ENCODE measurements around the gene MOB3C. TPM values are rescaled to one million over a fixed set of nuclear protein-coding genes. Genes with fewer than 3 reads are reported as not detected.

The MOB3C gene
- total RNA-seq, 3 donors from 2014 or later = 10.5 to 14.5 (median 14.1) TPM

DNA sequence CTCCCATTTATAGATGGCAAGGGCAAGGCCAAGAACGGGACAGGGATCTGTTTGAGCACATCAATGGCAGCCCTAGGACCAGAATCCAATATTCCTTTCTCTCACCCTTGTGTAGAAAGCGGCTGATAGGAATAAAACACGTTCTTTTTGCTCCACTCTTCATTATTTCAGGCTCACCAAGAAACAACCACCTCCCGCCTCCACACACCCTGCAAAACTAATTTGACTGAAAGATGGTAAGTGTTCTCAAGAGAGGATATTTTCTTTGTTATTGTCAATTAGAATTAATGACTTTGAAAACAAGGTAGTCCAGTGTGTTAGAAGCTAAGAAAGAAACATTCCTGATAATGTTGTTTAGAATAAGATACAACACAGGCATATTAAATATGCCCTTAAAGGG is 53.3 kb downstream of the MOB3C start:
- no peak overlapping the region for H3K27ac ChIP-seq
- no peaks in the 10 kb centered on the region for H3K9me3 ChIP-seq
- H3K27me3 ChIP-seq = no peaks in the 10 kb centered on the region
- H3K4me1 ChIP-seq = no peaks in the 10 kb centered on the region
- intact Hi-C loops (cut with DNase I; ENCODE audit: low total_unique reads) = no loop called here
- H3K4me3 ChIP-seq = no peak overlapping the region
- H3K36me3 ChIP-seq = no peaks in the 10 kb centered on the region
- TF ChIP-seq POLR2AphosphoS5 (IDR thresholded peaks at IDR 0.05) (no peak), POLR2A (IDR thresholded peaks at IDR 0.05) (no peak)
- TF ChIP-seq, protein P1, sequence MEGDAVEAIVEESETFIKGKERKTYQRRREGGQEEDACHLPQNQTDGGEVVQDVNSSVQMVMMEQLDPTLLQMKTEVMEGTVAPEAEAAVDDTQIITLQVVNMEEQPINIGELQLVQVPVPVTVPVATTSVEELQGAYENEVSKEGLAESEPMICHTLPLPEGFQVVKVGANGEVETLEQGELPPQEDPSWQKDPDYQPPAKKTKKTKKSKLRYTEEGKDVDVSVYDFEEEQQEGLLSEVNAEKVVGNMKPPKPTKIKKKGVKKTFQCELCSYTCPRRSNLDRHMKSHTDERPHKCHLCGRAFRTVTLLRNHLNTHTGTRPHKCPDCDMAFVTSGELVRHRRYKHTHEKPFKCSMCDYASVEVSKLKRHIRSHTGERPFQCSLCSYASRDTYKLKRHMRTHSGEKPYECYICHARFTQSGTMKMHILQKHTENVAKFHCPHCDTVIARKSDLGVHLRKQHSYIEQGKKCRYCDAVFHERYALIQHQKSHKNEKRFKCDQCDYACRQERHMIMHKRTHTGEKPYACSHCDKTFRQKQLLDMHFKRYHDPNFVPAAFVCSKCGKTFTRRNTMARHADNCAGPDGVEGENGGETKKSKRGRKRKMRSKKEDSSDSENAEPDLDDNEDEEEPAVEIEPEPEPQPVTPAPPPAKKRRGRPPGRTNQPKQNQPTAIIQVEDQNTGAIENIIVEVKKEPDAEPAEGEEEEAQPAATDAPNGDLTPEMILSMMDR (IDR thresholded peaks at IDR 0.05) = no peak
- no peak for DNase-seq (ENCODE audit: low spot score in 2 of 2)

DNA sequence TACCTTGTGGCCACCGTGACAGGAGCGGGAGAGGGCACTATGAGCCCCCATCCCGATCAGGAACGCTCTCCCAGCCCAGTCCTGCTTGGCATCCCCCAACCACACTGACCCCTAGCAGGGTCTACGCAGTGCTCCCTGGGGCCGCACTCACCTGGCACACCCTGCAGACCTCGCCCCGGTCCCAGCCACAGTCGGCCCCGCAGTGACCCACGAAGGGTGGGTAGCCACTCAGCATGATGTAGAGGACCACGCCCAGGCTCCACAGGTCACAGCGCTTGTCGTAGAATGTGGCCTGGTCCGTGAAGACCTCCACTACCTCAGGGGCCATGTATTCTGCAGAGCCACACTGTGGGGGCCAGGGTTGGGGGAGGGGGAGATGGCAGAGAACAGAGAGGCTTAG is 54.1 kb downstream of the MOB3C start:
- H3K4me3 ChIP-seq = no peak overlapping the region
- no peak for TF ChIP-seq POLR2A (IDR thresholded peaks at IDR 0.05)
- no peak for TF ChIP-seq POLR2AphosphoS5 (IDR thresholded peaks at IDR 0.05)
- TF ChIP-seq, protein P1 (IDR thresholded peaks at IDR 0.05) = no peak
- H3K27ac ChIP-seq = no peak overlapping the region
- H3K36me3 ChIP-seq = no peaks in the 10 kb centered on the region
- no peak for DNase-seq (ENCODE audit: low spot score in 2 of 2)
- intact Hi-C loops (cut with DNase I; ENCODE audit: low total_unique reads) = no loop called here
- no peaks in the 10 kb centered on the region for H3K4me1 ChIP-seq
- H3K9me3 ChIP-seq = no peaks in the 10 kb centered on the region
- H3K27me3 ChIP-seq = no peaks in the 10 kb centered on the region

DNA sequence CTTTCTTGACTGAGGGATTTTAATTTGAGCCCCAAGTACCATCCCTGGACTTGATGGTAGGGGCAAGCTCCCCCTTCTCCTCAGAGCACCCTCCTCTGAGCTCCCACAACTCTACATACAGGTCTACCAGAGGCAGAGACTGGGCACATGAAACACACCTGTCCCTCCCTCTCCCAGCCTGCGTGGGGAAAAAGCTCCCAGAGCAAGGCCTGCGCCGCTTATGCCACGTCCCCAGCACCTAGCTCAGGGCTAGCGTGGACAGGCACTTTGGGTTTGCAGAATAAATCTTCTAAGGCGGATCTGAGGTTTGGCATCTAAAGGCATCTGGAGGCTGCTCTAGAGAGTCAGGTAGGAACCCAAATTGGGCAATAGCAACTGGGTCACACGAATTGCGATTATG is 57.6 kb downstream of the MOB3C start:
- no peaks in the 10 kb centered on the region for H3K4me1 ChIP-seq
- no peak overlapping the region for H3K27ac ChIP-seq
- H3K36me3 ChIP-seq = no peaks in the 10 kb centered on the region
- H3K9me3 ChIP-seq = no peaks in the 10 kb centered on the region
- no peaks in the 10 kb centered on the region for H3K27me3 ChIP-seq
- no peak overlapping the region for H3K4me3 ChIP-seq
- intact Hi-C loops (cut with DNase I; ENCODE audit: low total_unique reads) = no loop called here
- no peak for TF ChIP-seq POLR2A (IDR thresholded peaks at IDR 0.05)
- DNase-seq (ENCODE audit: low spot score in 2 of 2) = no peak

DNA sequence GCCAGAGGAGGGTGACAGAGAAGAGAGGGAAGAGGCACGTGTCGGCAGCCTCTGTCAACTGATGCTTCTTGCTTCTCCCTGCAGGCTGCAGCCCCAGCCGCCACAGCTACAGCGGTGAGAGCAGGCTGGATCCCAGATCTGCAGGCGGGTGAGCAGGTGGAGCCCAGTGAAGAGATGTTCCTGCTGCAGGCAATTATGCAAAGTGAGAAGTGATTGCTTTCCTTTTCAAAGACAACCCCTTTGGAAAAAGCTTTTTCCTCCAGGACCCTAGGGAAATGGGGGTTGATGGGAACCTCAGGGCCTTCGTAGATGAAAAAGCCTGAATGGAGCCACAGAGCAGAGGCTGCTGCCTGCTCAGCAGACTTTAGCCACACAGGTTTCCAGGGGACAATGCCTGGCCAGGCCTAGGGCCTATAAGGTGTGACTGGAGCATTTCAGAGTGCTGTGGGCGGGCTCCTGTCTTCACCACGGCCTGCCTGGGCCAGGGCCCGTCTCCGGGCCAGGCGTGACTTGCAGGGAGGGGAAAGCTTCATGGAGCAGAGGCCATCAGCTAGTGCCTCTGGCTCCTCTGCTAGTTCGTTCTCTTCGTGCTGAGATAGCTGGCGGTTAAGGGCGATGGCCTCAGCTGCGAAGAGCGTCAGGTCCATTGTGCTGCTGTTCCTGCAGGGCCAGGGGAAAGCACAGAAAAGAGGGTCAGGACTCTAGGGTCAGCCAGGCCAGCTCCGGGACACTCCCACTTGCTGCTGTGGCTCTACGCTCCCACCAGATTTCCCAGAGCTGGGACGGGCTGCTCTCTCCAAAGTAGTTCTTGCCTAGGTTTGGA is 58.3 kb downstream of the MOB3C start:
- H3K36me3 ChIP-seq = no peaks in the 10 kb centered on the region

More for the DNA sequence above, 58.3 kb downstream of the MOB3C start:
- TF ChIP-seq POLR2A (IDR thresholded peaks at IDR 0.05) = no peak
- TF ChIP-seq POLR2AphosphoS5 (IDR thresholded peaks at IDR 0.05) = no peak
- TF ChIP-seq, protein P1 (IDR thresholded peaks at IDR 0.05) = no peak
- Histone ChIP-seq H3K4me1 (no peaks in the 10 kb centered on the region), H3K4me3 (no peak overlapping the region), H3K27me3 (no peaks in the 10 kb centered on the region), H3K9me3 (no peaks in the 10 kb centered on the region), H3K27ac (no peak overlapping the region)
- no peak for DNase-seq (ENCODE audit: low spot score in 2 of 2)
- intact Hi-C loops (cut with DNase I; ENCODE audit: low total_unique reads) = no loop called here

Other genes with a start within 250 kb of the MOB3C start
- gene FAAH, start 222.5 kb downstream of the MOB3C start, total RNA-seq = 10 to 100 TPM; 18.1 to 58.7 (median 38.3) TPM
- gene DMBX1, start 127.0 kb downstream of the MOB3C start, total RNA-seq = not detected
- gene KNCN, start 65.2 kb downstream of the MOB3C start, total RNA-seq = not detected
- gene MKNK1, start 12.5 kb downstream of the MOB3C start, total RNA-seq = 10 to 100 TPM; 34.7 to 51.5 (median 47.2) TPM
- gene ATPAF1, start 51.6 kb upstream of the MOB3C start, total RNA-seq = 10 to 100 TPM; 42.3 to 68.8 (median 44.8) TPM
- not detected for gene TEX38, start 55.0 kb upstream of the MOB3C start, total RNA-seq
- 100 to 1,000 TPM in 2 of 3 donors, 10 to 100 TPM in 1; 92.8 to 128 (median 106) TPM for gene EFCAB14, start 102.3 kb upstream of the MOB3C start, total RNA-seq
- 100 to 1,000 TPM in 1 of 3 donors, 10 to 100 TPM in 2; 58.4 to 882 (median 74.1) TPM for gene CYP4B1, start 182.2 kb upstream of the MOB3C start, total RNA-seq

Data from breast epithelium (tissue), 4 donors.